Fibroblast of peridontal ligament (primary cell): Measurements from ENCODE around the gene TSPAN5.

Experiments
- DNase-seq: peaks from one replicate; pipeline ENCODE4 v3.0.0-alpha.2; 2010; ENCODE audit errors: extremely low read depth

Gene TSPAN5

DNA sequence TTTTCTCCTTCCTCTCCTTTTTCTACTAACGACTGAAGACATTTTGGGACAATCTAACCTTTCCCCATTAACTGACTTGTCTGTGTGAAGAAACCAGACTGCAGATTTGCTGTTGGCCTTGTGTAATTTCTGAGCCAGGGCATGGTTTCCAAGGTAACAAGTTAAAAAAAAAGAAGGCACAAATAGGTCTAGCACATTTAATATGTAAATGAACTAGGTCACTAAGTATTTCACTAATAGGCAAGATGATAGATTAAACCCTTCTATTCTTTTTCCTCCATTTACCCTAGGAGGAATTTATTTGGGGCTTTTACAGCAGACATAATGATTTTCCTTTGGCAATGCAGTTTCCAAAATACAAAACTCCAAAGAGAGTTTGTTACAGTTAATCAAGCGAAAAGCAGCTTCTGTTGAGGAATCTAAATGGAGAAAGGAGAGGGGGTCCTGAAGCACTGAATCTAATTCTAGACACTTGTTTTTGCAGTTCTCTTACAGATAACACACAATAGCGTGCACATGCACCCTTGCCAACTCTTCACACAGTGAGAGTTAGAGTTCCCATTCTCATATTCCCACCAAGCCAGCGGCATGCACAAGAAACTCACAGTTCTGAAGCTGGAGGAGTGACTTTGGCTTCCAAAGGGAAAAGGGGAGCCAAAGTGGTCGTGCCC lies 72.0 kb downstream of the TSPAN5 start:
- DNase-seq: no peak

DNA sequence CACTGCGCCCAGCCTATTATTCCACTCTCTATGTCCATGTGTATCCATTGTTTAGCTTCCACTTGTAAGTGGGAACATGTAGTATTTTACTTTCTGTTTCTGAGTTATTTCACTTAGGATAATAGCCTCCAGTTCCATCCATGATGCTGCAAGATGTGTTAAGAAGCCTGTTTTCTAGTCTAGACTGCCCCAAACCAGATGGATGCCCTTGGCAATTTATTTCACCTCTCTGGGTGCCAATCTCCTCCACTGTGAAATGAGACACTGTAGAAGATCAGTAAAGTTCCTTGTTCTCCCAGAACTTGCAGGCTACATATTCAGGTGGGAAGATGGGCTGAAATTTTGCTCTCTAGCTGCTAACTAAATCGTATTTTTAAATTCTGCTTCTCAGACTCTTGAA lies 72.8 kb downstream of the TSPAN5 start:
- DNase-seq: no peak

DNA sequence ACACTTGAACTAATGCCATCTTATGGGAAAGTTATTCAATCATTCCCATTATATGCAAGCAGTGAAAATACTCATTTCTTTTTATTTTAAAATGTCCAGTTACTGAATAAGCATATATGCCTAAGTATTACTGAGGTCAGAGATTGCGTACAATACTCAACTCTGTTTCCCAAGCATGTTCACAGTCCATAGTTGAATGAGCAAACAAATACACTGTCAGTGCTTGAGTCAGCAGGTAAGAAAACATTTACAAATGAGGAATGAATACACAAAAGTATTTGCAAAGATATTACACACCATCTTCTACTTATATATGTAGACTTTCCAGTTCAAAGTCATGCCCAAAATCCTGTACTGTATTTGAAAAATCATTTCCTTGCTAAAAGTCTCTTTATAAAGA lies 74.1 kb downstream of the TSPAN5 start:
- no peak for DNase-seq

DNA sequence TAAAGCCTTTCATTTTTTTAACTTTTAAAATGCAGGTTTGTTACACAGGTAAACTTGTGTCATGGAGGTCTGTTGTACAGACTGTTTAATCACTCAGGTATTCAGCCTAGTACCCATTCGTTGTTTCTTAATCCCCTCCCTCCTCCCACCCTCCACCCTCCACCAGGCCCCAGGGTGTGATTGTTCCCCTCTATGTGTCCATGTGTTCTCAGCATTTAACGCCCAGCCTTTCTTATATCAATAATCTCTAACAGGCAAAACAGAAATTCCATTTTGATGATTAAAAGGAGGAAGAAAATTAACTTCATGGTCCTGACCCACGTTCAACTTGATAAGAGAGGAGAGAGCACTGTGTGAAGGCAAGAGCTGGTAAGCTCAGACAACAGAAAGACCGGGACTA lies 75.1 kb downstream of the TSPAN5 start:
- no peak for DNase-seq

DNA sequence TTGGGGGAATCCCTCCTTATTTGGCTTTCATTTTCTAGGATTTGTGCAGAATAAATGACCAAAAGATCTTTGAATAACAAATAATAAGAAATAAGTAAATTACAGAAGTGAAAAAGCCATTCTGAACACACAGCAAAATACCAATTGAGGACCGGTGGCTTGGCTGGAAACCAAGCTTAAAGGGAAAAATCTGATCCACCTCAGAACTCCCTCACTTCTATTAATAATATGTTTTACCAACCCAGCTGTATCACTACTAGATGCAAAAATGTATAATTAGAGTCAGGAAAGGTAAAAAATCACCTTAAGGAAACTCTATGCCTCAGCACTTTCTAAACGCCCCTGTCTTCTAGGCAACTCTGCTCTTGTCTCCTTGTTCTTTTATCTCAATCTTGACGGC lies 77.3 kb downstream of the TSPAN5 start:
- DNase-seq: no peak

DNA sequence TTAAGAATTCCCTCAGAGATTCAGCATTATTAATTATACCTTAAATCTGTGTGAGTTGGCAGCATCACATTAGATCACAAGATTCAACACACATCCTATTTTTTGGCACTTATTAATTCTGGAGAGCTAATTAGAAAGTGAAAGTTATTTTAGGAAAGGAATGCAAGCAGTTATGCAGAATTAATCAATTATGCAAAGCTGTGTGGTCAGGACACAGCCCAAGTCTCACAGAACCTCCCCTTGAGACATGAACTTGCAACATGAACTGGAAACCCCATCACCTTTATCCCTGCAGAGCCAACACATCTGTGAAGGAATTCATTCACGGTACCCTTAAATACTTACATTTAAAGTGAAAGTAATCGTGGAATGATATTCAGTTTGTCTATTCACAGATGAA lies 80.5 kb downstream of the TSPAN5 start:
- peak; percentile 41 for DNase-seq

DNA sequence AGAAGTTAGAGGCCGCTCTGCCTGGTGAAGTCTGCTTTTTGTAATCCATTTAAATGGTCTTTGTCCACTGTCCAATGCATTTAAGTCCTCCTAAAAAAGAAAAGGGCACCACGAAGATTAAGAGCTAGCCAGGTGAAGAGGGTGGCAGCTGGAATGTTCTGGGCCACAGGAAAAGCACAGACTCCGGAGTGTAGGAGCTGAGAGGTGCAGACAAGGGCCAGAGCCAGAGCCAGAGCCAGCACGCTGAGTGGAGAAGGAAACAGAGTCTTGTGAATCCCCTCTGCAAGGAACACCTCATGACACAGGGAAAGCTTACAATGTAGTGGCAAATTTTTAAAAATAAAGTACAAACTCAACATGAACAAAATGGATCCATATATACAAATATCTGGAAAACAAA lies 83.6 kb downstream of the TSPAN5 start:
- DNase-seq: no peak

DNA sequence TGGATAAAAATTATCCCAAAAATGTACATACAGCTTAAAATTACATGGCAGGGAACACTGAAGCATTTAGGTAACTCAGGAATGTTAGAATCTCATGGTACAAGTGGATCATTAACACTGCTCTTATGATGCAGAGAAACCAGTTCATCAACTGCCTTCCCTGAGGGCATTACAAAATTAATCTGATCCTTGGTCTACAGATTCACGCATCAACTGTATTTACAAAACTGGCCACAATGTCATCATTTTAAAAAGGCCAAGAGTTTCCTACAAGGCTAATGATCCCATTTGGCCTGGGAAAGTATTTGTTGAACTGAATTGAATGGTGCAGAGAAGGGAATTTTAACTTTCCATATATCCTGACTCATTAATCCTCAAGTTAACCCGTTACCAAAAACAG lies 84.6 kb downstream of the TSPAN5 start:
- DNase-seq: peak; percentile 66

DNA sequence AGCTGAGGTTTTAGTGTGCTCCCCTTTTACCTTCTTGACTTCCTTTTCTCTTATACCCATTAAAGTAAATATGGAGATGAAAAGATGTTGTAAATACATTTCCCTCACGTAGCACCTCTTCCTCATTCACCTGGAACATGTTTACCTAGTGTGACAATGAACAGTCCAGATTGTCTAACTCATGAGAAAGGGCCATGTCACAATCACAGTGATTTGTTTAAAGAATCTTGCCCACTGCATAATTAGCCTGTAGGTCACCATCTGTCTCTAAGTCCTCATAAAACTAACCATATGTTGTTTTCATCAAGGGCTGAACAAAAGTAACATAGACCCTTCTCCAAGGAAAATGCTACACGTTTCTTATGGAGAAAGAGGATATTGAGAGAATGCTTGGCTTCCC lies 85.7 kb downstream of the TSPAN5 start:
- DNase-seq: peak; percentile 55

DNA sequence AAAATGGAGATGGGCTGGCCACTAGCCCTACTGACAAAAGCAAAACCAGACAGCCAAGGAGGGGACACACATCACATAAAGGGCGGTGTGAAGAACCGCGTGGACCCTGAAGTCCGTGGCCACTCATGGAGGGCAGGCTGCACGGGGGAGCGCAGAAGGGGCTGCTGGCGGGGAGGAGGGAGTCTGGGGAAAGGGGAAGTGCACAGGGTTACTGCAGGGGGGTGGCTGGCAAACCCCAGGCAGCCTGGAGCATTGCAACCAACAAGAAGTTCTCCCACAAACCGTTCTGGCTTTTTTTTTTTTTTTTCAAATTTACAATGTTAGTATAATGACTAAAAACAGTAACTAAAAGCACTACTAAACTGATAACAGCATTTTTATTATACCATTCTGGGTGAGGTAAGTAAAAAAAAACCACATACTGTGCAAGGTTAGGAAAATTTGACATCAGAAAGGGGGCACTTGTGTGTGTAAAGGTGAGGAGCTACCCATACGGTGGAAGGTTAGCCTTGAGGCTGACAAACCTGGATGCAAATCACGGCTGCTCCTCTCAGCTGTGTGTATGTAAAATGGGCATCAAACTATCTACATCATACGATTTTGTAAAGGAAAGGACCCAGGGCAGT lies 87.1 kb downstream of the TSPAN5 start:
- DNase-seq: no peak

DNA sequence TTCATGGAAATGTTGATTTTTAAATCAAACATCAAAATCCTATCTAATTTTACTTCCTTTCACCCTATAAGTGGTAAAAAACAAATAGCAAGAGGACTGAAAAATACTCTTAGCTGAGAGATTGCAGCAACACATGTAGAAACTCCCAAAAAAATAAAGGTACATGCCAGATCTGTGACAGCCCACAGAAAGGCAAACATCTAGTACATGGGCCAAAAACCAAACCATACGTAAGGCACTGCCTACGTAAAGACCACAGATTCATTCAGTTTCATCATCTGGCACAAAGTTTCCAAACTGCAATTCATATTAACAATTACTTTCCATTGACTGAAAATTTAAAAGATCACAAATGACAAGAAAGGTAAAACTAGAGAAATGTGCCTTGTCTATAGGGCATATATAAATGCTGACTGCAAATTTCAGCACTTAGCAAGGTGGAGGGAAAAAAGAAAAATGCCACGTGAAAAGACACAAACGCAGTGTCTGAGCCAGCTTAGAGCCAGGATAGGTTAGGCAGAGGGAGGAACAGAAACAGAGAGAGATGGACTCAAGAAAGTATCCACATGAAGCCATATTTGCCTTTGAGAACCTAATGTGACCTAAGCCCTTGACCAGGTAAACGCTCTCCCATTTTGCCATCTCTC lies 88.1 kb downstream of the TSPAN5 start:
- DNase-seq: peak; percentile 31

DNA sequence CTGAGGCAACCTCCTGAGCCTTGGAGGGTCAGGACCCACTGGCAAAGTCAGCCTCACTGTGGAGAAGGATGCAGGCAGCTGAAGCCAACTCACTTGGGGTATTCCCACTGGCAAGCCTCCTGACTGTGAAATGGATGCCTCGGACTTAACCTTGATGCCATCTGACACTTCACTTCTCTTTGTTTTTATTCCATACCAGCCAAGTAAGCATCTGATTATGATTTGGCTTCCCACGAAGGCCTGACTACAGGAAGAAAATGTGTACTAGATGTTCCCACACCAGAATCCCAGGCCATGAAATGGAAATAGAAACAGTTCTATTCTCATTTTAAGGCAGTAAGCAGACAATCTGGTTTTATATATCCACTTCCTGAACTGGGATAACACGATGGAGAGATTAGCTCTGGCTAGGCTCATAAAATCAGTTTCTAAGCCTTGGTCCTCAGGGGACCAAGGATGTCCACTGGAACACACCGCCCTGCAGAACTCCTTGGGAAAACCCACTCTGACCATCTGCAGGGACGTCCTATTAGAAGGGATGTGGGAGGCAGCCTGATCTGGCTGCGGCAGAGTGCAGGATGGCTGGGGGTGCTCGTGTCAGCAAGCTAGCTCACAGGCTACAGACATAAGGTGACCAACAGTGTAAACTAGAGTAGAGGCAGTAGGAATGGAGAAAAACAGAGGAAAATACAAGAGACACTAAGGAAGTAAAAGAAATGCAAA lies 89.3 kb downstream of the TSPAN5 start:
- DNase-seq: peak; percentile 84

DNA sequence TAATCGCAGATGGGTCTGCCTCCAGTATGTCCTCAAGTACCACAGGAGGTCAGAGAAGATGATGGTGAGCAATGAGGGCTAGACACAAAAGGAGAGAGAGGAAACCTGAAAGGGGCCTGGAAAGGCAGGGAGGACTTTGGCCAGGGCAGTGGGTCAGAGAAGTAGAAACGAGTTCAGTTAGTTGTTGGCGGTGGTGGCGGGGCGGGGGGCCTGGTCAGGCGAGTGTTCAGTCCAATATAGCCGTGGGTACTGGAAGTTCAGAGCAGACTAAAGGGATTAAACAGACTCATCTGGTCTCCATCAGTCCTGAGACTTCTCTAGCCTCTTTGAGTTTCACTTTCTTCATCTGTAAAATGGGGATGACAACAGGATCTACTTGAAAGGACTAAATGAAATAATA lies 90.8 kb downstream of the TSPAN5 start:
- DNase-seq: no peak

DNA sequence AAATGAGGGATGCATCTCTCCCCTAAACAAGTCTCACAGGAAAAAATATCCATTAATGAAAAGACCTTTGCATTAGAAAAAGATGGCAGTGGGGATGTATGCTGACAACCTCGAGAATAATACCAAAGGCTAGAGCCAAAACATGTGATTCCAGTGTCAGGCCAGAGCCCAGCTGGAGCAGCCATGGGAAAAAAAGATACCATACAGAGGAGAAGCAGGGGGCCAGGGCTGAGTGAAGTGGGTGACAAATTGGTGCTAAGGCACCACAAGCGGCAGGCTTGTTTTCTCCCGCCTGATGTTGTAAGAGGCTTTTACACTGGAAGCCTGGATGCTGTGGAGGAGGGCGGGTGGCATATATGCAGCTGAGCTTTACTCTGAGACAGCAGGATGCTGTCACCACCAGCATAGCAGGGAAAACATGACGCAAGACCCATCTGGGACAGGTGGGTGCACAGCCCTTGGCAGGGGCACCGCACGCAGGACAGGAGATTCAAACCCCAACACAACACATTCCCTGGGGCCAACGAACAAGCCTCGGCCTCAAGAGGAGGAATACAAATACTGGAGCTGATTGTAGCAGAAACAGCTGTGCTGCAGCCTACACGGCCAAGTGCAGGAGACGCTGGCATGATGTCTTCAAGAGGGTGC lies 91.9 kb downstream of the TSPAN5 start:
- no peak for DNase-seq

DNA sequence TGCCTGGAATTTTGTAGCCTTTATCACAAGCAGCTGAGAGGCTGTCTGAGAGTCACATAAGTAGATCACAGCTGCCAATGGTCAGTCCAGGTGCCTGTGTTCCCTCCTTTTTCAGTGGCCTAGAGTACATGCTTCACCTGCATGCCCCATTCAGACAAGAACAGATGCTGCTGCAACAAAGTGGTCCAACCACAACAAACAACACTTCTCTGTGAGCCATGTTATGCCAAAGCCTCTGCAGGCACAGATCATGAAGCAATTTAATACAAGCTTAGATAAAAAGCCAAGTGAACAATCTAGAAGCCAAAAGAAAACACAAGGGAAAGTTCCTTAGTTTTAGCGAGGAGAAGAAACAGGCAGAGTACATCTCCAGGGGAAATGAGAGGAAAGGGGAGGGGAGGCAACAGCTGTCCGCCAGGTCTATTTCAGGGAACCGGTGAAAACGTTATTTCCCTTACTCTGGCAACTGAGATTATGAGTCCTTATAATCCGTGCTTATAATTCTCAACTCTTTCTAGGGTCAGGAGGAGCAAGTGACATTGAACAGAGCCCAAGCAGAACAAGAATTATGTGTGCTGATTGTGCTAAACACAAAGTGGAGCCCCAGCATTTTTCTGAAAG lies 92.6 kb downstream of the TSPAN5 start:
- no peak for DNase-seq

DNA sequence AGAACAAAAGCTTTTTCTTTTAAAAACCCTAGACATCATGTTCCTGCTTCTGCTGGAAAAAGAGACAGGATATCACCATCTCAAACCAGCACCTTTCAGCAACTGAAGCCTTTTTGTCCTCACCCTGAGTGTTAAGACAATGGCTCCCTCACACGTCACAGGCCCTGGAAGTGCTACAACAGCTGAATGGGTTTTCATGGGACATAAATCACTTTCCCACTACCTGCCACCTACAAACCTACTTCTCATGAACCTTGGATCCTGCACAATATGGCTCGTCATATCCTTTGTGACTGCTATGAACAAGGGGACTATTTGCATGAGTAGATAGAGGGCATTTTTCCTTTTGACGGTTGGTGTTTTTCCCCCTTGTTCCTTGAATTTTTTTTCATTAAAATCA lies 93.6 kb downstream of the TSPAN5 start:
- no peak for DNase-seq

DNA sequence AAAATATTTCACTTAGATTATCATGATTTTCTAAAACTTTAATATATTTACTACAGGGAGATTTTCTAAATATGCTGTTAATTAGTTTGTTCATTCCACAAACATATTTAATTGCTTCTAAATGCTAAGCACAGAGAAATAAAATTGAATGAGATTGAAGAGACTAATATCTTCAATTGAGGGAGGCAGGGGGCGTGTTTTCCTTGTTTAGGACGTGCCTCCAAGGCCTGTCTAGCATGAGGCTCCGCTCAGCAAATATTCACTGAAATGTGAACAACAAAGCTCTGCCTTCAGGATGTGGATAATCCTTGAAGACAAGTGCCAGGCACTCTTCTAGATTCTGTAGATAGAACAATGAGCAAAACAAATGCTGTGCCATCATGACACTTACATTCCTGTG lies 98.1 kb downstream of the TSPAN5 start:
- DNase-seq: no peak

DNA sequence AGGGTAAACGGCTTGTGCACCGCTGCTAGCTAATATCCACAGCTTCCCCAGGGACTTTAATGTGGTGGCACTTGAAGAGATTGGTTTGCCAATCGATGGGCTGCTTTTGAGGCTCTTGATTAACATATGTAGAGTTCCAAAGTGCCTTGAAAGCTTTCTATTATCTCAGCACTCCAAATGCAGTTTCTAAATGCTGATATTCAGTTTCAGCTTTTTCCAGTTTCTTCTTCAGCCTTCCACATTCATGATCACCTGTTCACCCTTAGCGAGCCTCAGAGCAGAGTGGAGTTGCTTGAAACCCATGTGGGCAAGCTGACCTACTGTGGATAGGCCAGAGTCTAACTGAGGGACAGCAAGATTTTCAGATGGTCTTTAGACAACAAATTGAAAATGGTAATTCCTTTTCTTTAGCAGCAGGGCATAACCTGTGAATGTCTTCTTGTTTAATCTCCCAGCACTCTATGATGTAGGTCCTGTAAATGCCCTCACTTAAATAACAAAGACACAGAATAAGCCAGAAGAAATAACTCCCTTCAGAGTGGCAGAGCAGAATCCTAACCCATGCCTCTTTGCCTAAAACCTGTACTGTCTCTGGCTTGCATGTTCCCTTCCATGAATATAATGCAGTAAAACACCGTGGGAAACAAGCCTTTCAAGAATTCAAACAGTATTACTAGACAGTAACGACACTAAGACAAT lies 99.8 kb downstream of the TSPAN5 start:
- DNase-seq: no peak

DNA sequence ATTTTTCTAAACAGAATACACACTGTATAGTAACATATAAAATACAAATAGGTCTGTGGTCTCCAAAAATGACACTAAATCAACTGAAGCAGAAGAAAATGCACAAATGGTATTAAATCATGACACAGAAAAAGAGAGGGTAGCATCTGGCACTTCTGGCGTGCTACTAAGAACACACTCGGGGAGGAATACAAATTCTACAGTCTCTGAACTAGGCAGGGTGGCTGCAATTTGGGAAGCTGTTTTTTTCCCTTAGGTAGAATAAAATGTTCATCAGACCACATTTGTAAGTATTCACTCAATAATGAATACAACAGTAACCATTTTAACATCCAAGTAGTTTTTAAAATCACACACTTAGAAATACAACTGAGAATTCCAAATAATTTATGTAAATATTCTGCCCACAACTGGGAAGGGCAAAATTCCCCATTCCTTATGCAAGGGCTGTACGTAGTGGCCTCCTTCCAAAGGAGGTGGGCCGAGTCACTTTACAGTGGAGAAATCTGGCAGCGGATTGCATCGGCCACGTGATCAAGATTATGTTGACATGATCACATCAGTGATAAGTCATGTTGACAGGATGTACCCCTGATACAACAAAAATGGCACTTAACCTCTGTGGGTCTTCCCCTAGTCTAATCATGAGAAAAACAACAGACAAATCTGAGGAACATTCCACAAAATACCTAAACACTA lies 101.1 kb downstream of the TSPAN5 start:
- peak; percentile 76 for DNase-seq

DNA sequence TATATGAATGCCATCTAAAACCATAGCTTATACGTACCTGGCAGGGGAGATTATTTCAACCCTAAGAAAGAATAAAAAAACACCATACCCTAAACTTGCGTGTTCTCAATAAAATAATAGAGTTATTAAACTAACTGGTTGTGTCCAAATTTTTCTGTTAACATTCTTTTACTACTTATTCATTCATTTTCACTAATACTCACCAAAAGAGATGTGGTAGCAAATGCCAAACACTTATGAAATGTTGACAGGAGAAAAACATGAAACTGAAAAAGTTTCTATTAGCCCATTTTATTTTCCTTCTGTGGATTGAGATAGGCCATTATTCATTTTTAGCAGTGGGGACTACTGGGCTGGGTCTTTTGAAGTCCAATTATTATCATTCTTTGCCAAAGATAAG lies 102.0 kb downstream of the TSPAN5 start:
- no peak for DNase-seq
